Measurements from ENCODE around the gene ADAMTS7.
"Not testable (repeated sequence)": the region's sequence is repeated elsewhere in the genome, so short reads cannot be mapped to it uniquely, and the experiment has no call there.

Gene ADAMTS7

DNA sequence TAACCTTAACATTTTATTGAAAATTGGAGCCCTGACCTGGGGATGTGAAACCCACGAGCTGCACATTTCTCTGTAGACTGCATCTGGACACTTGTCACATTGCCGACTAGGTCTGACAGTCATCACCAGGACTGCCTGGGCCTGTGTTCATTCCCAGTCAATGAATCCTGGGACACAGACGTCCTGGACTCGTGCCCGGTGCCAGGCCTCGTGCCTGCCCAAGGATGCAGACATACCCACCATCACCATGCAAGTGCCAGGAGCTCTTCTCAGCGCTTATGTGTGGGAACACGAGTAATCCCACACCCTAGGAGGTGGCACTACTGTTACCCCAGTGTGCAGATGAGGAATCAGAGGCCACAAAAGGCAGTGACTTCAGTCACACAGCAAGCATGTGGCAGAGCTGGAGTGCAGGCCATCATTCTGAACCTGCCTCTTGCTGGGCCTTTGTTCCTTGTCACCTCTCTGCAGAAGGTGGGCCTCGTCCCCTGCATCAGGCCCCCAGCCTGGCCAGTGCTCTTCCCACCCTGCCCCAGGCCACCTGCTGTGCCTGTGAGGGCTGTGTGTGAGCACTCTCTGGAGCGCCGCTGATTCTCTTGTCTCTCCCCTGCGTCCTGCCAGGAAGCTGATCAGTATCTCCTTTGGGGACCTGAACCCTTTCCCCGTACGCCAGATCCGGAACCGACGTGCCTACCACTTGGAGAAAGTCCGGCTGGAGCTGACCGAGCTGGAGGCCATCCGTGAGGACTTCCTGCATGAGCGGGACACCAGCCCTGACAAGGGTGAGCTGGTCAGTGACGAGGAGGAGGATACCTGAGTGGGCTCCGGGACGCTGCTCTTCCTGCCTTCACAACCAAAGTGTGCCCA, 58.5 kb downstream of the ADAMTS7 start:
- DNase-seq (ENCODE audit: low read depth): no peak

DNA sequence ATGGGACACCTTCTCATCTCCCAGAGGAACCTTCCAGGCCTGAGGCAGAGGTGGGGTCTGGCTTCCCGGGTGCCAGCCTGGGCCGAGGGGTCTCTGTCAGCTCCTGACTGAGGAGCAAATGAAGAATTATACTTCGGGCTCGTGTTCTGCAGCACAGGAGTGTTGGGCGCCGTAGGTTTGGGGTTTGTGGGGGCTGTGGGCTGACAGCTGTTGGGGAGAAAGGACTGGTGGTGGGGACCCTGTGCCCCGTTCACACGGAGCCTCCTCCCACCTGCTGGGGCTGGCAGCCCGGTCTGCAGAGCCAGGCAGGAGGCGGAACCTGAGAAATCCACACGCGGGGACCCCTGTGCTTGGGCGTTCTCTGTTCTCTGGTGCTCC, 59.7 kb downstream of the ADAMTS7 start:
- no peak for DNase-seq (ENCODE audit: low read depth)

DNA sequence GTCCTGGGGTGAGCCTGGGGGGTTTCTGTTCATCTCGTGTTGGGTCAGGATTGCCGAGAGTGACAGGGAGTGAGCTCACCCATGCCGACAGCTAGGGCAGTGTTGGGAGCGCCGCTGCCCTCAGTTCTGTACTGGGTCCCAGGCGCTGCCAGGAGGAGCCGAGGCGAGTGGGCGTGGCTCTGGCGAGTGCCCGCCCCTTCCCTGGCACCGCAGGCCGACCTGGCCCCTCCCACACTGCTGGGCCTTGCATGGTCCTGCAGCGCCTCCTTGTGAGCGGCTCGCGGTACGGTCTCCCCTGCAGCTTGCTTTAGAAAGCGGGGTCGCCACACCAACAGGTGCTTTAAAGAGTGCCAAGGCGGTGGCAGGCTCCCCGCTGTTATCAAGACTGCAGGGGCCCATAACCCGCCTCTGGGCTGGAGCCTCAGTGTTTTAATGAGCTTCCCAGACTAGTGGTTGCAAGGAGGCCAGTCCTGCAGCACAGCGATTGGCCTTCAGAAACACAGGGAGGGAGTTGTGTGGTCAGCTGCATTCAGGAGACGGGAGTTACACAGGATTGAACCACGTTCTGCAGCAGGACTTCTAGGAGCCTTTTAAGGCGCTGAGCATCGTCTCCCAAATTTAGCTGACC, 60.2 kb downstream of the ADAMTS7 start:
- not testable (repeated sequence) for DNase-seq (ENCODE audit: low read depth)

DNA sequence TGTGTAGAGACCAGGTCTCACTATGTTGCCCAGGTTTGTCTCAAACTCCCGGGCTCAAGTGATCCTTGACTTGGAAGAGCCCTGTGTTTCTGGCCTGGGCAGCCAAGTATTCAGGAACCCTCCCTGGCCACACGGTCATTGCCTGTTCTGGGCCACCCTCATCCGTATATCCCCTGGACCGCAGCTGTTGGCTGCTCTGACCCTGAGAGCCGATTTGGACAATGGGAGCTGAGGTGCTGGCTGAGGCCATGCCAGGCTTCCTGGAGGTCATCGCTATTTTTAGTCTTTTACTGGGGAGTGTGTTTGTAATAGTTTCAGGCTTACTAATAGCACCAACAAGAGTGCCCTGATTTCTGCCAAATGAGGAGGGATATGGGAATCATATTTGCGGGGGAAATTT, 60.7 kb downstream of the ADAMTS7 start:
- no peak for DNase-seq (ENCODE audit: low read depth)

DNA sequence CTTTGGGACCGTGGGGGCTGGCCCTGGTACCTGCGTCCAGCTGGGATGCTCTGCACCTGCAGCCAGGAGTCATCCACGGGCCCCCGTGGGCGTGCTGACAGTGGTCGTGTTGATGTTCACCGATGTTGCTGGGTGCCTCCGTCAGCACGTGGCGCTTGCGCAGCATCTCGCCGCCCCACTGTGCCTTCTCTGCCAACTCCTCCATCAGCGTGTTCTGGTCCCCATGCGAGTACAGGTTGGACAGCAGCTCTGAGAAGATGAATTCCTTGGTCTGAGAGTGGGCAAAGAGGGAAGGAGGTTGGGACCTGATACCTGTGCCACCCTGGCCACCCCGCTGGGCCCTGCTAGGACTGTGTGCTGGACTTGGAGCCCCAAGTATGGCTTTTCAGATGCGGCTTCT, 61.4 kb downstream of the ADAMTS7 start:
- DNase-seq (ENCODE audit: low read depth): no peak

DNA sequence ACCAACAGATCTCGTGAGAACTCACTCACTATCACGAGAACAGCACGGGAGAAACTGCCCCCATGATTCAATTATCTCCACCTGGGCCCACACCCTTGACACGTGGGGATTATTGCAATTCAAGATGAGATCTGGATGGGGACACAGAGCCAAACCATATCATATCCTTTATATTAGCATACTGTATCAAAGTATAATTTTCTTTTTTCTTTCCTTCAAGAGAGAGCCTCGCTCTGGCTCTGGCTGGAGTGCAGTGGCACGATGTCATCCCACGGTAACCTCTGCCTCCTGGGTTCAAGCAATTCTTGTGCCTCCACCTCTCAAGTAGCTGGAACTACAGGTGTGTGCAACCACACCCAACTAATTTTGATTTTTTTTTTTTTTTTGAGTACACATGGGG, 63.4 kb downstream of the ADAMTS7 start:
- not testable (repeated sequence) for DNase-seq (ENCODE audit: low read depth)

DNA sequence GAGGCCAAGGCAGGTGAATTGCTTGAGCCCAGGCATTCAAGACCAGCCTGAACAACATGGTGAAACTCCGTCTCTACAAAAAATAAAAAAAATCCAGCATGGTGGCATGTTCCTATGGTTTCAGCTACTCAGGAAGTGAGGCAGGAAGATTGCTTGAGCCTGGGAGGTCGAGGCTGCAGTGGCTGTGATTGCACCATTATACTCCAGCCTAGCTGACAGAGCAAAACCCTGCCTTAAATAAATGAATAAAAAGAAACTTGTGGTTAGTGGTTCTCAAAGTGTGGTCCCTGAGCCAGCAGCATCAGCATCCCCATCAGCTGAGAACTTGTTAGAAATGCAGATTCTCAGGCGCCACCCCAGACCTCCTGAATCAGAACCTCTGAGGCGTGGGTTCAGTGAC, 69.6 kb downstream of the ADAMTS7 start:
- DNase-seq (ENCODE audit: low read depth): not testable (repeated sequence)

DNA sequence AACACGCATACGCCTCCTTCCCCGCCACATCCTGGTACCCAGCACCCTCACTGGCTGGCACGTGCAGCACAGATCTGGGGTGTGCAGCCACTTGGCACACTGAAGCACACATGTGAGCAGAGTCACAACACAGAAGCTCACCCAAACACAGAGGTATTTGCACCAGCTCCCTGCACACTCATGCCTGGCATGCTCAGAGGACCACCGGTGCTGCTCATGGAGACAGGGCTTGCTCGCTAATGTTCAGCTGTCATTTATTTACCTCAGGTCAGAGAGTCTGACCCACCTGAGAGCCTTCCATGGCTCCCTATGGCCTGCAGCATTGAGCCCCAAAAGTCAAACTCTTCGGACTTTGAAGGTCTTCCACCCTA, 70.4 kb downstream of the ADAMTS7 start:
- no peak for DNase-seq (ENCODE audit: low read depth)

DNA sequence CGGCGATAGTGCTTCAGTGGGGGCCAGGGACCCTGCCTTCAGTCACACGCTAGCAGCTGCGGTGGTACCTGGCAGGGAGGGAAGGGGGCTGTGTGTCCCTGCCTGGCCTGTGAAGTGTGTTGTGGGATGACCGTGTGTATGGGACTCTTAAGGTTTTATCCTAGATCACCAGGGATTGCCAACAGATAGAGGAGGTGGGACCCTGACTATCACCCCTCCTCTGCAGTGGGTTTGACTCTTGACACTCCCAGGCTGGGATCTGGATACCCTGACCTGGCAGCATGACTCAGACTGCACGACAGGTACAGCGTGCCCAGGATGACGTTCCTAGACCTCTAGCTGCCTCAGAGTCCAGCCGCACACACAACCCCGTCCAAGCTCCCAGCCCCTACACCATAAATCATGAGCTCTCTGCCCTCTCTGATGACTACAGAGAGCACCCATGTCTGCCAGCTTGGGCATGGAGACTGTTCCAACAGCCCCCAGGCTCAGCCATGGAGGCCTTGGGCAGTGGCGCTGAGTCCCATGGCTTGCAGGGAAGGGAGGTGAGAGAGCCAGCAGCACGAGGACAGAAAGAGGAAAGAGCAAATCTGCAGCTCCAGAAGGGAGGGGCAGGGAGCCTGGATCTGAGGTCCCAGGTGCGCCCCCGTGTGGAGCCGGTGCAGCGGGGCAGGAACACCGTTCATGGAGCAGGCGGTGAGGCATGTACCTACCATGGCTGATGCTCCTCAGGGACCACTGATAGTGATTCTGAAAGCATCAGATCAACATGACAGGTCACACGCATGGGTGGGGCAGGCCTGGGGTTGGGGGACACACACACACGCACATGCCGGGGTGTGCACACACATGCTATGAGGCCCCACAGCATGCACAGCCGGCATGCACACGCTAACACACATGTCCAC, 71.0 kb downstream of the ADAMTS7 start:
- no peak for DNase-seq (ENCODE audit: low read depth)

DNA sequence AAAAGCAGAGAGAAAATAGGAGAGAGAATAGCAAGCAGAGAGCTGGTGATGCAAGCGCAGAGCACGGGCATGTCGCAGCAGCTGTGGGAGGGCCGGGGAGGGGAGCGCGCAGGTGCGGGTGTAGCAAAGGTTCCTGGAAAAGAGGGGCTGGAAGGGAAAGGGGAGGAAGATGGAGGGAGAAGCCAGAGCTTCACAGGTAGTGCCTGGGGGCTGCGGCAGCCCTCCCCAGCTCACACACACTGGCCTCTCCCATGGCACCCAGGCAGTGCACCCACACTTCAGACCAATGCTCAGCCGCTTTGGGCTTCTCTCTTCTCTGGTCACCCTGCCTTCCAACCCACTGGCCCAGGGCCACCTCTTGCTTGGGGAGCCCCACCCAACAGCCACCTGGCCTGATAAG, 72.1 kb downstream of the ADAMTS7 start:
- no peak for DNase-seq (ENCODE audit: low read depth)

DNA sequence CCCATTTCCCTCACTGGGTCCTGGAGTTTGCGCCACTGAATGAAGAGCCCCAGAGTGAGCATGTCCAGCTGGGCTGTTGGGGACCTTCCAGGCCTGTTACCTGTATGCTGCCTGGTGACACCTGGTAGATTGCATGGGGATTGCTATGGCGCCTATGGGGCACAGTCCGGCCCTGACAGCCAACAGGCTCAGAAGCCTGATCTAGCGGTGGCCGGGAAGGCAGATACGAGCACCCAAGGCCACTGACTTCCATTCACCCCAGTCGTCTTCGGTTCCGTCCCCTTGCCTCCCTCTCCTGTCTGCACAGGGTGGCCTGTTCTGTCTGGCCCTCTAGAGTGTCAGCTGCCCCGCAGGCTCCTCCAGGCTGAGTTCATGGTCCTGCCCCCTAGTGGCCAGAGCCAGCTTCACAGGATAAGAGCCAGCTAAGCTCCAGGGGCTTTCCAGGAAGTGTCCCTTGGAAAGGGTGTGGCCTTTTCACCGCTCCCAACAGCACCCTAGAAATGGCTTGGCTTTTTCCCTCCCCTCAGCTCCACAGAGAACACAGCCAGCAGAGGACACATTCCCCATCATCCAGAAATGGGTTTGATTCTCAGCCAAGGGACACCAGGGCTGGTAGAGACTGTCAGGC, 73.2 kb downstream of the ADAMTS7 start:
- DNase-seq (ENCODE audit: low read depth): not testable (repeated sequence)

DNA sequence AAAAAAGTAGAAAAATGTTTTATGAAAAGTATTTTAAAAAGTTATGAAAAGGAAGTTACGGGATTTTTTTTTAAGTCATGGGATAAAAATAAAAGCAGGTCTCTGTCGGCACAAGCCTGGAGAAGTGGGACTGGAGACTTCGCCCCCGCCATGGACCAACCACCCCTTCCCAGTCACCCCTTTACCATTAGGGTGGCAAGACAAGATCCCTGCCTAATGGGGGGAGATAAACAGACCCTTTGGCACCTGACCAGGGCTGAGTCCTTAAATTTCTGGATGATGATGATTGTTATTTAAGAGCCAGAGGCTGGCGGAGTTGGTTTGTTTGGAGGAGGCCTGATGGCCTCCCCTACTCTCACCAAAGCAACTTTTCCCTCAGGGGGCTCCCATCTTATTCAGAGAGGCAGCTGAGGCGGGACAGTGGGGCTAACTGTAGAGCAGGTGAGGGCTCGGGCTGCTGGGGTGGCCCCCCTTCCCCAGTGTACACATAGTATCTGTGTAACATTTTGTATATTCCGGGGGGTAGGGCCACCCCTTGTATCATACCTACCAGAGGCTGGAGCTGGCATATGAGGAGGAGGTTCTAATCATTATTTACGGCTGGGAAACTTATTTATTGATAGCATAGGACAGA, 74.0 kb downstream of the ADAMTS7 start:
- DNase-seq (ENCODE audit: low read depth): no peak

DNA sequence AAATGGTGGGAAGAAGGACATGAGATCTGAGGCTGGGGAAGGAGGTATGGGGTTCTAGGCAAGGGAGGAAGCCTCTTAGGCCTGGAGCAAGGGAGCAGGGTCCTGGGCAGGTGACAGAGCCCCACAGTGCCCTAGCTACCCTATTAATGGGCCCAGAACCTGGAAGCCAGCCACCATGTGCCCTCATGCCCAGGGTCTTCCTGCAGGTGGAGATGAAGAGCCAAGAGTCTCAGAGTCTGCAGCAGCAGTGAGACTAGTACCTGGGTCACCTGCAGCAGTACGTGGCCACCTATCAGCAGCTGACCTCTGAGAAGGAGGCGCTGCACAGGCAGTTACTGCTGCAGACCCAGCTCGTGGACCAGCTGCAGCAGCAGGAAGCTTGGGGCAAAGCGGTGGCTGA, 75.0 kb downstream of the ADAMTS7 start:
- DNase-seq (ENCODE audit: low read depth): not testable (repeated sequence)

DNA sequence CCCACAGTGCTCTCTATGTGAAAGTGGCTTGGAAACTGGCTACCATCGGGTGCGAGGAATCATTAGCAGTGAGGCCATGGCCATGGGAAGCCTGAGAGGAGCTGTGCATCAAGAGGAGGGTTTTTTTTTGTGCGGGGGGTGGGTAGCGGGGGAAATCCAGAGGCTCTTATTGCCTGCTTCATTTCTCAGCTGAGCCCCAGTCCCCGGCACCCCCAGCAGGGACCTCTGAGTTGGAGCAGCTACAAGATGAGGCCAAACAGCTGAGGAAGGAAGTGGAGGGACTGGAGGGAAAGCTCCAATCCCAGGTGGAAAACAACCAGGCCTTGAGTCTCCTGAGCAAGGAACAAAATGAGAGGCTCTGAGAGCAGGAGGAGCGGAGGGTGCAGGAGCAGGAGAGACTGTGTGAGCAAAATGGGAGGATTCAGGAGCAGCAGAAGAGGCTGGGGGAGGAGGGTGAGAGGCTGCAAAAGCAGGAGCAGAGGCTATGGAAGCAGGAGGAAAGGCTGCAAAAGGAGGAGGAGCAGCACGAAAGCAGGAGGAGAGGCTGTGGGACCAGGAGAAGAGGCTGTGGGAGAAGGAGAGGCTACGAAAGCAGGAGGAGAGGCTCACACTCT, 76.7 kb downstream of the ADAMTS7 start:
- DNase-seq (ENCODE audit: low read depth): no peak

DNA sequence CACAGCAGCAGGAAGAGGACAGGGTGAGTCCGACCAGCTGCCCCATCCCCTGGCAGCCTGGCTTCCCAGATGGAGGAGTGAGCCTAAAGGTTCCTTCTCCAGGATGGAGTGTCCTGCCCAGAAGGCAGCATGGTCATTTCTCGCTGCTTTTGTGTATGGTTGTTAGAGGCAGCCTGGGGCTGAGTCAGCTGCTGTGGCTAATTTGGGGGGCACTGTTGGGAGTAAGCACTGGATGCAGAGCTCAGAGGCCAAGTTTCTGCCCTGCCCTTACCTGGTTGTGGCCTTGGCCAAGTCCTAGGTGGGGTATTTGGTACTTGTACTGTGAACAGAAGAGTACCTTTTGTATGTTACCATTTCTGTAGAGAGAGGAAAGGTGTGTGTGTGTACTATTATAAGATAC, 78.6 kb downstream of the ADAMTS7 start:
- no peak for DNase-seq (ENCODE audit: low read depth)

DNA sequence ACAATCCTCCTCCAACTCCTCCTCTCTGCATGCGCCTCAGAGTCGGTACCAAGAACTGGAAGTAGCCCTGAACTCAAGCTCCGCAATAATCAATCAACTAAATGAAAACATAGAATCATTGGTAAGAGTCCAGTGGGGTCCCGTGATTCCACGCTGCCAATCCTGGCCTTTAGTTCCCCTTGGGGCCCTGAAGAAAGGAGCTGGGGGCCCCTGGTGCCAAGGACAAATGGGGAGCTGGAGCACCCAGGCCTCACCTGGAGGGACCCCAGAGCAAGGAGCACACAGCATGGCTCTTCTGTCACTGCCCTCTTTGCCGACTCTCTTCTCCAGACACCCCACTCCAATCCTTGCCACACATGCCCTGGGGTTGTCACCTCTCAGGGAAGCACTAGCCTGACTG, 80.3 kb downstream of the ADAMTS7 start:
- no peak for DNase-seq (ENCODE audit: low read depth)

DNA sequence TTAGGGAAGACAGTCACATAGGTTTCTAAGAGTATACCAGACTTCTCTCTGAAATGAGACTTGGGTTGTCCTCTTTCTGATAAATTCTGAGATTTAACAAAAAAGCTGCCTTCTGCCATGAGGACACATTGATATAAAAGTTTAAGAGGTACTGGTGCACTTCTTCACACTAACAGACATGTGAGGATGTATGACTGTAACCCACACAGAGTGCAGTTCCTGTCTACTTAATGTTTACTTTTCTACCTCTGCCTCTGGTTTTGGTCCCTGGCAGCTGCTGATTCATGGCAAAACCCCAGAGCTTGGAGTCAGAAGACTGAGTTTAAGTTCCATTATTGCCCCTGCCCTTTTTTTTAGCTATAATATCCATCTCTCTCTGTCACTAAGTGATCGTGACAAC, 82.8 kb downstream of the ADAMTS7 start:
- DNase-seq (ENCODE audit: low read depth): not testable (repeated sequence)

DNA sequence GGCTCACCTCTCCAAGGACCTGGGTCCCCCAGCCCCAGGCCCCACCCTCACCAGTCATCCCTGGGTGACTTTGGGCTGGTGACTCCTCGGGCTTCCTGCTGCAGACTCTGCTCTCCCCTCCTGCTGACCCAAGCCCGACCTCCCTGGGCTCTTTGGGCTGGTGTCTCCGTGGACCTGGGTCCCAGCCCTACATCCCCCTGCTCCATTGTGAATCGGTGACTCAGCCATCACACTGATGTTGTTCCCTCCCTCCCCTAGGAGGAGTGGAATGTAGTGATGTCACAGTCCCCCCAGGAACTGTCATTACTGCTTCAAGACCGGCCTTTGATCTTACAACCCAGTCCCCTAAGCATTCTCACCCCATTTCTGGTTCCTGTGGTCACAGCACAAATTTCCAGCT, 83.7 kb downstream of the ADAMTS7 start:
- DNase-seq (ENCODE audit: low read depth): no peak

DNA sequence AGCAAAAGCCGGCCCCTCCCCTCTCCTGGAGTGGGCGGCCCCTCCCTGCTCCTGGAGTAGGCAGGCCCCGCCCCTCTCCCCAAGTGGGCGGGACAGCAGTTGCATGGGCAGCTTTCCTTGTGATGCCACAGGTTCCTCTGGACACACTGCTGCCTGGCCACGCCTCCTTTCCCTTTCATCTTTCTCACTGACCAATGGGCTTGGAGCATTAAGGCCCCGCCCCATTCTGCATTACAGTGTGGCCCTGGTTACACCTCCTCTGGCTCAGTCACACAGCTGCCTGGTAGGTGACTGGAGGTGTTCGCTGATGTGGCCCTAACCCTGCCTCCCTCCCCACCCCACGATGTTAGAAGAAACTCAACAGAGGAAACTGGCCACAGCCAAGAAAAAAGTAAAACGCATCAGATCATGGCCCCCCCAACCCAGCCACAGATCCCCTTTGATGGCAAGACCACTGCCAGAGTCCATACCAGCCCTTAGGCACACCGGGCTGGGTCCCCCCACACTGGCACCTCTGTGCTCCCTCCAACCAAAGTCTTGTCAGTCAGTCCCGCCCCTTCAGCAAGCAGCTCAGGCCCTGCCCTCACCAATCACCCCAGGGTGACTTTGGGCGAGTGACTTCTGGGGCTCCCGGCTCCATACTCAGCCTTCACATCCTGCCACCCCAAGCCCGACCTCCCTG, 84.3 kb downstream of the ADAMTS7 start:
- no peak for DNase-seq (ENCODE audit: low read depth)

DNA sequence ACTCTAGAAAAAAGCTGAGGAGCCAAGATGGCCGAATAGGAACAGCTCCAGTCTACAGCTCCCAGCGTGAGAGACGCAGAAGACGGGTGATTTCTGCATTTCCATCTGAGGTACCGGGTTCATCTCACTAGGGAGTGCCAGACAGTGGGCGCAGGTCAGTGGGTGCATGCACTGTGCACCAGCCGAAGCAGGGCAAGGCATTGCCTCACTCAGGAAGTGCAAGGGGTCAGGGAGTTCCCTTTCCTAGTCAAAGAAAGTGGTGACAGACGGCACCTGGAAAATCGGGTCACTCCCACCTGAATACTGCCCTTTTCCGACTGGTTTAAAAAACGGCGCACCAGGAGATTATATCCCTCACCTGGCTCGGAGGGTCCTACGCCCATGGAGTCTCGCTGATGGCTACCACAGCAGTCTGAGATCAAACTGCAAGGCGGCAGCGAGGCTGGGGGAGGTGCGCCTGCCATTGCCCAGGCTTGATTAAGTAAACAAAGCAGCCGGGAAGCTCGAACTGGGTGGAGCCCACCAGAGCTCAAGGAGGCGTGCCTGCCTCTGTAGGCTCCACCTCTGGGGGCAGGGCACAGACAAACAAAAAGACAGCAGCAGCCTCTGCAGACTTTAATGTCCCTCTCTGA, 91.3 kb downstream of the ADAMTS7 start:
- not testable (repeated sequence) for DNase-seq (ENCODE audit: low read depth)
